A549 (cell line): ENCODE results near the gene TMEM135. TPM values are rescaled to one million over a fixed set of nuclear protein-coding genes. Genes with fewer than 3 reads are reported as not detected.

Source experiments
- ATAC-seq, 2 experiments: fragments of 200-7000 bp in 1 of 2; fragments of >200 bp in 1 of 2; cut with Nextera tagmentation in 1 of 2; cut with Tn5 transposase in 1 of 2; 3 replicates each; pipeline versions ENCODE4 v1.8.0 to v1.9.1; 2018 to 2020; ENCODE audit warnings: mild to moderate bottlenecking in 1 of 2, moderate library complexity in 1 of 2
- CTCF ChIA-PET: fragments of 300-600 bp; sonication (Branson Sonifier 250); formaldehyde crosslinking; extraction: SDS; loops from one replicate; lab custom pipeline; 2021; ENCODE audit warnings: antibody characterized with exemption, inconsistent platforms; lab: Yijun Ruan, JAX
- POLR2A ChIA-PET: fragments of 350-600 bp; formaldehyde crosslinking; extraction: SDS; loops from one replicate; lab custom pipeline; 2021; ENCODE audit warnings: antibody characterized with exemption, inconsistent platforms; lab: Yijun Ruan, JAX
- DNase-seq, 2 experiments: peaks; one replicate each; pipeline versions ENCODE4 v3.0.0 to v3.0.0-alpha.2; 2011 to 2016; ENCODE audit warnings: low read depth in 1 of 2, low spot score in 1 of 2
- FAIRE-seq: peaks from 2 replicates; lab custom pipeline; 2011; peaks lifted over from hg19 to GRCh38; lab: Jason Lieb, UNC
- H3K27ac ChIP-seq, 2 experiments: fragments of >200 bp; sonication (Bioruptor Twin); formaldehyde crosslinking; 3 replicates each; pipeline ENCODE4 v1.5.1; 2016 to 2017
- H3K4me1 ChIP-seq: fragments of >200 bp; sonication (Bioruptor Twin); formaldehyde crosslinking; 3 replicates; pipeline ENCODE4 v1.6.1; 2016
- H3K4me2 ChIP-seq: fragments of >200 bp; sonication (Bioruptor Twin); formaldehyde crosslinking; 3 replicates; pipeline ENCODE4 v1.6.1; 2016
- H3K4me3 ChIP-seq: fragments of >200 bp; sonication (Bioruptor Twin); formaldehyde crosslinking; 3 replicates; pipeline ENCODE4 v1.5.1; 2016
- H3K9me3 ChIP-seq: fragments of >200 bp; sonication (Bioruptor Twin); formaldehyde crosslinking; 3 replicates; pipeline ENCODE4 v1.6.1; 2016
- CBX2 ChIP-seq: fragments of 200-600 bp; sonication (generic); IDR thresholded peaks from 2 replicates; pipeline ENCODE4 v1.6.1; 2016; ENCODE audit warnings: low read depth, mild to moderate bottlenecking, borderline replicate concordance
- CBX8 ChIP-seq: fragments of 200-600 bp; sonication (generic); IDR thresholded peaks from 2 replicates; pipeline ENCODE4 v1.6.1; 2016
- CEBPB ChIP-seq, 2 experiments: fragments of >200 bp in 1 of 2; sonication (Bioruptor Twin) in 1 of 2; formaldehyde crosslinking in 1 of 2; IDR thresholded peaks; 2 replicates each; pipeline ENCODE4 v1.6.1; 2012 to 2016
- ELK1 ChIP-seq: fragments of 150-350 bp; IDR thresholded peaks from 2 replicates; pipeline ENCODE4 v1.6.1; 2014; ENCODE audit warnings: low read depth, mild to moderate bottlenecking, low read length
- EP300 ChIP-seq, 2 experiments: fragments of >200 bp; sonication (Bioruptor Twin); formaldehyde crosslinking; IDR thresholded peaks; 2 replicates in 1 of 2; 3 replicates in 1 of 2; pipeline ENCODE4 v1.6.1; 2016 to 2017
- FOSL2 ChIP-seq, 2 experiments: fragments of 450-650 bp in 1 of 2; fragments of >200 bp in 1 of 2; sonication (Bioruptor Twin) in 1 of 2; formaldehyde crosslinking; IDR thresholded peaks; 2 replicates each; pipeline versions ENCODE4 v1.5.0 to v1.6.1; 2016 to 2020; ENCODE audit warnings: mild to moderate bottlenecking in 1 of 2, moderate library complexity in 1 of 2
- FOXS1 ChIP-seq: fragments of 250-450 bp; sonication (Bioruptor Pico); IDR thresholded peaks from 2 replicates; pipeline ENCODE4 v1.5.0; 2020; ENCODE audit warnings: mild to moderate bottlenecking, moderate library complexity
- GATA3 ChIP-seq: IDR thresholded peaks from 2 replicates; pipeline ENCODE4 v1.6.1; 2012; ENCODE audit warnings: borderline replicate concordance
- HDAC2 ChIP-seq: fragments of 200-600 bp; sonication (generic); IDR thresholded peaks from 2 replicates; pipeline ENCODE4 v1.6.1; 2016
- HES2 ChIP-seq: fragments of >200 bp; sonication (Bioruptor Twin); formaldehyde crosslinking; IDR thresholded peaks from 2 replicates; pipeline ENCODE4 v1.6.1; 2016
- HEYL ChIP-seq: fragments of 250-450 bp; sonication (Bioruptor Pico); IDR thresholded peaks from 2 replicates; pipeline ENCODE4 v1.8.0; 2021; ENCODE audit warnings: mild to moderate bottlenecking, moderate library complexity
- HOXB13 ChIP-seq: fragments of 250-450 bp; sonication (Bioruptor Pico); IDR thresholded peaks from 2 replicates; pipeline ENCODE4 v1.5.0; 2020; ENCODE audit warnings: low read depth, mild to moderate bottlenecking, moderate library complexity
- HOXB5 ChIP-seq: fragments of 250-450 bp; sonication (Bioruptor Pico); IDR thresholded peaks from 2 replicates; pipeline ENCODE4 v1.5.0; 2020; ENCODE audit warnings: mild to moderate bottlenecking, moderate library complexity
- JUNB ChIP-seq: fragments of >200 bp; sonication (Bioruptor Twin); formaldehyde crosslinking; IDR thresholded peaks from 2 replicates; pipeline ENCODE4 v1.6.1; 2016
- KDM5A ChIP-seq: fragments of 200-600 bp; sonication (generic); IDR thresholded peaks from 2 replicates; pipeline ENCODE4 v1.6.1; 2016; ENCODE audit warnings: antibody characterized with exemption, mild to moderate bottlenecking
- MAFK ChIP-seq: fragments of 450-650 bp; IDR thresholded peaks from 2 replicates; pipeline ENCODE4 v1.6.1; 2014; ENCODE audit not compliant: partially characterized antibody
- MAX ChIP-seq: IDR thresholded peaks from 2 replicates; pipeline ENCODE4 v1.6.1; 2012
- MAZ ChIP-seq: fragments of 150-350 bp; IDR thresholded peaks from 2 replicates; pipeline ENCODE4 v1.6.1; 2014; ENCODE audit warnings: antibody characterized with exemption, low read depth, low read length, borderline replicate concordance
- NFE2L2 ChIP-seq: fragments of 150-350 bp; conservative IDR thresholded peaks from 2 replicates; pipeline ENCODE4 v1.6.1; 2014; ENCODE audit warnings: low read length
- PHF8 ChIP-seq: fragments of 200-600 bp; sonication (generic); IDR thresholded peaks from 2 replicates; pipeline ENCODE4 v1.6.1; 2016; ENCODE audit warnings: low read depth, mild to moderate bottlenecking, antibody characterized with exemption, moderate library complexity, borderline replicate concordance
- POLR2AphosphoS2 ChIP-seq: conservative IDR thresholded peaks from 2 replicates; pipeline ENCODE4 v1.6.1; 2012; ENCODE audit warnings: low read length, improper control_type of control experiment, inconsistent platforms
- RARB ChIP-seq: fragments of 250-450 bp; sonication (Bioruptor Pico); IDR thresholded peaks from 2 replicates; pipeline ENCODE4 v1.8.0; 2021; ENCODE audit warnings: mild to moderate bottlenecking, moderate library complexity
- RNF2 ChIP-seq: fragments of 200-600 bp; sonication (generic); IDR thresholded peaks from 2 replicates; pipeline ENCODE4 v1.6.1; 2016; ENCODE audit warnings: low read depth, mild to moderate bottlenecking, antibody characterized with exemption, moderate library complexity, borderline replicate concordance
- SREBF2 ChIP-seq: fragments of 450-650 bp; IDR thresholded peaks from 2 replicates; pipeline ENCODE4 v1.6.1; 2014; ENCODE audit warnings: mild to moderate bottlenecking, moderate library complexity
- TFCP2L1 ChIP-seq: fragments of 250-450 bp; sonication (Bioruptor Pico); IDR thresholded peaks from 2 replicates; pipeline ENCODE4 v1.5.0; 2021; ENCODE audit warnings: mild to moderate bottlenecking
- TP53 ChIP-seq: fragments of 250-450 bp; sonication (Bioruptor Pico); IDR thresholded peaks from 2 replicates; pipeline ENCODE4 v1.5.0; 2021; ENCODE audit warnings: mild to moderate bottlenecking, moderate library complexity
- ZFP36 ChIP-seq: fragments of 450-650 bp; IDR thresholded peaks from 2 replicates; pipeline ENCODE4 v1.6.1; 2014; ENCODE audit warnings: borderline replicate concordance; ENCODE audit not compliant: partially characterized antibody
- ZSCAN20 ChIP-seq: fragments of 250-450 bp; sonication (Bioruptor Pico); IDR thresholded peaks from 2 replicates; pipeline ENCODE4 v1.8.0; 2022; ENCODE audit warnings: mild to moderate bottlenecking, moderate library complexity
- WGBS: methylation state at CpG from one replicate; pipeline ENCODE4 v1.1.6; 2017; ENCODE audit errors: missing lambda C conversion rate; 5-methylcytosine and 5-hydroxymethylcytosine counted together
- polyA plus RNA-seq, 4 experiments: library from polyadenylated mRNA; depleted of rRNA in 3 of 4; stranded (reverse); fragments of >200 nt; fragmentation: RNase III in 1 of 4; extraction: RNeasy Plus Mini Kit Qiagen cat#74134 plus additional on column Dnase treatment in 1 of 4; gene quantifications; 2 replicates in 3 of 4; 3 replicates in 1 of 4; pipeline ENCODE4 v1.2.3, GENCODE V29; 2011 to 2017

The TMEM135 gene
- polyA plus RNA-seq, 2 of the 4 experiments (the other 2 are of a cell fraction) = 18.4 to 18.5 TPM

- Histone ChIP-seq H3K9me3 (no peaks in the 10 kb centered on the region), H3K4me2 (no peak overlapping the region), H3K4me1 (no peaks in the 10 kb centered on the region), H3K4me3 (no peak overlapping the region), H3K27ac (no peak overlapping the region)
- no peak for FAIRE-seq
- TF ChIP-seq POLR2AphosphoS2 = no peak
- TF ChIP-seq MAFK = no peak
- no peak for TF ChIP-seq NFE2L2
- TF ChIP-seq ZFP36 = no peak
- no peak for TF ChIP-seq GATA3
- TF ChIP-seq CBX2 = no peak
- TF ChIP-seq MAZ = no peak
- TF ChIP-seq EP300 (IDR thresholded peaks at IDR 0.05) = no peak
- TF ChIP-seq TP53 = no peak
- TF ChIP-seq SREBF2 = no peak
- TF ChIP-seq FOSL2 (IDR thresholded peaks at IDR 0.05) = no peak
- no peak for TF ChIP-seq FOSL2 (CRISPR knock-in tag; IDR thresholded peaks at IDR 0.05)
- no peak for TF ChIP-seq ZSCAN20
- TF ChIP-seq KDM5A = no peak
- TF ChIP-seq CEBPB (IDR thresholded peaks at IDR 0.05) = no peak
- no peak for TF ChIP-seq JUNB
- DNase-seq = no peak
- no peak for ATAC-seq
- ChIA-PET POLR2A (no interaction called here), CTCF (interaction anchor here (1.2 kb wide), 1 partner anchor 106 kb away, joined by 3 read pairs; no protein-coding TSS in a partner anchor)
- 93% methylated on average over 2 of the region's 2 CpGs for WGBS
These were observed 277.5 kb downstream of the TMEM135 start for GRCh38 chr11:87315229-87315628.

GRCh38 chr11:87316491-87316890 is 278.8 kb downstream of the TMEM135 start:
- H3K27ac ChIP-seq = no peak overlapping the region
- H3K4me1 ChIP-seq = no peaks in the 10 kb centered on the region
- TF ChIP-seq MAX (no peak), FOXS1 (no peak), HOXB13 (no peak), TP53 (no peak), TFCP2L1 (CRISPR knock-in tag) (no peak), RNF2 (no peak)
- FAIRE-seq (no peak), DNase-seq (no peak), ATAC-seq (no peak)
- no peak overlapping the region for H3K4me2 ChIP-seq
- H3K9me3 ChIP-seq = no peaks in the 10 kb centered on the region
- ChIA-PET POLR2A (no interaction called here), CTCF (interaction anchor here (0.8 kb wide), 1 partner anchor 1570 kb away, joined by 3 read pairs; no protein-coding TSS in a partner anchor)
- H3K4me3 ChIP-seq = no peak overlapping the region

- TF ChIP-seq ZFP36 = no peak
- no peak for TF ChIP-seq RARB (CRISPR knock-in tag)
- no peak for TF ChIP-seq HES2
- no peak for TF ChIP-seq HOXB5
- CTCF ChIA-PET = no interaction called here
- H3K9me3 ChIP-seq = no peaks in the 10 kb centered on the region
- H3K4me3 ChIP-seq = no peak overlapping the region
- H3K27ac ChIP-seq = no peak overlapping the region
- ATAC-seq (no peak), FAIRE-seq (no peak), DNase-seq (no peak)
- H3K4me1 ChIP-seq = no peaks in the 10 kb centered on the region
- POLR2A ChIA-PET = no interaction called here
- 88% methylated on average over 2 of the region's 2 CpGs for WGBS
- no peak overlapping the region for H3K4me2 ChIP-seq
These were observed 279.7 kb downstream of the TMEM135 start for GRCh38 chr11:87317441-87317840.

- ATAC-seq (no peak), DNase-seq (no peak), FAIRE-seq (no peak)
- no peak for TF ChIP-seq PHF8
- no peak for TF ChIP-seq MAFK
- no peak for TF ChIP-seq HDAC2
- no peak for TF ChIP-seq JUNB
- no peak for TF ChIP-seq ELK1
- no peak for TF ChIP-seq CBX8
- TF ChIP-seq HEYL = no peak
- no peak for TF ChIP-seq NFE2L2
- TF ChIP-seq CBX2 = no peak
- no peak overlapping the region for H3K27ac ChIP-seq
- CTCF ChIA-PET = interaction anchor here (1.2 kb wide), 1 partner anchor 9 kb away, joined by 3 read pairs; no protein-coding TSS in a partner anchor
- no peak overlapping the region for H3K4me2 ChIP-seq
- no peaks in the 10 kb centered on the region for H3K4me1 ChIP-seq
- POLR2A ChIA-PET = no interaction called here
- no peaks in the 10 kb centered on the region for H3K9me3 ChIP-seq
- no peak overlapping the region for H3K4me3 ChIP-seq
These were observed 282.4 kb downstream of the TMEM135 start for GRCh38 chr11:87320123-87320522.
